ENCODE data around the gene DDN.
A peak's percentile ranks its signal among the peaks of the same experiment; 100 is the strongest.

DDN gene

GRCh38 chr12:49023812-49024211 lies 24.6 kb upstream of the DDN start:
- Histone ChIP-seq H3K27me3 (ENCODE audit: control insufficient read depth in 2 of 2, insufficient read depth in 2 of 2, low read length in 2 of 2) (no peaks in the 10 kb centered on the region), H3K4me1 (ENCODE audit: control insufficient read depth in 2 of 2, insufficient read depth in 2 of 2, low read length in 2 of 2) (peaks cover 0 to 2% of the 10 kb centered on the region in 2 donors), H3K9me3 (ENCODE audit: control insufficient read depth in 2 of 2, low read length in 2 of 2) (no peaks in the 10 kb centered on the region), H3K36me3 (ENCODE audit: control insufficient read depth in 2 of 2, insufficient read depth in 2 of 2, low read length in 2 of 2) (peaks cover 60 to 67% of the 10 kb centered on the region in 2 donors), H3K4me3 (ENCODE audit: low read length in 2 of 2) (no peak overlapping the region), H3K9ac (ENCODE audit: low read depth in 1 of 2, low read length in 2 of 2) (no peak overlapping the region), H3K27ac (ENCODE audit: low read depth in 2 of 2, low read length in 2 of 2) (no peak overlapping the region)

DNA sequence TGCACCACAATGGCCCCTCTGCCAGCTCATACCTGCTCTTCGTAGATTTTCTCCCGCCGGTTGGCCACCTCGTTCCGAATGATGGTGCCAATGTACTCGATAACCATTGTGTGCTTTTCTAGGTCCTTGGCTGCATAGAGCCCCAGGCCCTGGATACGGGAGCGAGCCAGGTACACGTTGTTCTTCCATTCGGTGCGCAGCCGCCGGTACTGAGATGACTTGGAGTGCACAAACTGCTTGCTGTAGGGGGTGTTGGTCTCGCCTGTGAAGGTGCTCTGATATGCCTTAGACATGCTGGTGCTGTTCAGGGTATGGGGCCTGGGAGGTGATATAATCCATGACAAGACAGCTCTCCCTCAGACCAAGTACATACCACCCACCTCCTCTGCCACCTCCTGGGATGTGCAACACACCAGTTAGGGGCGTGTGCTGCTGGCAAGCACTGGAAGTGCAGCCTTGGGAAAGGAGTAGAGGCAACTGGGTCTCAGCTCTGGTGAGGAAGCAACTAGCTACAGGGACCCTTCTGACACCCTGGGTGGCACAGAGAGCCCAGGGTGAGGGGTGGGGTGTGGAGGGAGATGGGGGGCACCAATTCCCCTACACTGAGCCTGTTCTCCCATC lies 23.5 kb upstream of the DDN start:
- Histone ChIP-seq H3K9me3 (ENCODE audit: control insufficient read depth in 2 of 2, low read length in 2 of 2) (no peaks in the 10 kb centered on the region), H3K27ac (ENCODE audit: low read depth in 2 of 2, low read length in 2 of 2) (no peak overlapping the region), H3K36me3 (ENCODE audit: control insufficient read depth in 2 of 2, insufficient read depth in 2 of 2, low read length in 2 of 2) (peaks cover 50 to 56% of the 10 kb centered on the region in 2 donors), H3K4me3 (ENCODE audit: low read length in 2 of 2) (no peak overlapping the region), H3K4me1 (ENCODE audit: control insufficient read depth in 2 of 2, insufficient read depth in 2 of 2, low read length in 2 of 2) (peaks cover 6 to 9% of the 10 kb centered on the region in 2 donors), H3K9ac (ENCODE audit: low read depth in 1 of 2, low read length in 2 of 2) (no peak overlapping the region), H3K27me3 (ENCODE audit: control insufficient read depth in 2 of 2, insufficient read depth in 2 of 2, low read length in 2 of 2) (no peaks in the 10 kb centered on the region)

GRCh38 chr12:49021292-49021915 lies 22.2 kb upstream of the DDN start:
- peaks cover 9 to 16% of the 10 kb centered on the region in 2 donors for H3K4me1 ChIP-seq (ENCODE audit: control insufficient read depth in 2 of 2, insufficient read depth in 2 of 2, low read length in 2 of 2)
- H3K4me3 ChIP-seq (ENCODE audit: low read length in 2 of 2): no peak overlapping the region
- H3K27ac ChIP-seq (ENCODE audit: low read depth in 2 of 2, low read length in 2 of 2): no peak overlapping the region
- H3K9me3 ChIP-seq (ENCODE audit: control insufficient read depth in 2 of 2, low read length in 2 of 2): no peaks in the 10 kb centered on the region
- H3K9ac ChIP-seq (ENCODE audit: low read depth in 1 of 2, low read length in 2 of 2): no peak overlapping the region
- H3K36me3 ChIP-seq (ENCODE audit: control insufficient read depth in 2 of 2, insufficient read depth in 2 of 2, low read length in 2 of 2): peaks cover 42 to 45% of the 10 kb centered on the region in 2 donors
- H3K27me3 ChIP-seq (ENCODE audit: control insufficient read depth in 2 of 2, insufficient read depth in 2 of 2, low read length in 2 of 2): no peaks in the 10 kb centered on the region

GRCh38 chr12:49020441-49020840 lies 21.3 kb upstream of the DDN start:
- Histone ChIP-seq H3K9ac (ENCODE audit: low read depth in 1 of 2, low read length in 2 of 2) (no peak overlapping the region), H3K4me1 (ENCODE audit: control insufficient read depth in 2 of 2, insufficient read depth in 2 of 2, low read length in 2 of 2) (peaks cover 9 to 16% of the 10 kb centered on the region in 2 donors), H3K36me3 (ENCODE audit: control insufficient read depth in 2 of 2, insufficient read depth in 2 of 2, low read length in 2 of 2) (peaks cover 33 to 38% of the 10 kb centered on the region in 2 donors), H3K4me3 (ENCODE audit: low read length in 2 of 2) (no peak overlapping the region), H3K27ac (ENCODE audit: low read depth in 2 of 2, low read length in 2 of 2) (no peak overlapping the region), H3K27me3 (ENCODE audit: control insufficient read depth in 2 of 2, insufficient read depth in 2 of 2, low read length in 2 of 2) (no peaks in the 10 kb centered on the region), H3K9me3 (ENCODE audit: control insufficient read depth in 2 of 2, low read length in 2 of 2) (no peaks in the 10 kb centered on the region)

GRCh38 chr12:49019443-49020324 lies 20.5 kb upstream of the DDN start:
- H3K4me1 ChIP-seq (ENCODE audit: control insufficient read depth in 2 of 2, insufficient read depth in 2 of 2, low read length in 2 of 2): peaks cover 9 to 16% of the 10 kb centered on the region in 2 donors
- H3K9me3 ChIP-seq (ENCODE audit: control insufficient read depth in 2 of 2, low read length in 2 of 2): no peaks in the 10 kb centered on the region
- peaks cover 25 to 30% of the 10 kb centered on the region in 2 donors for H3K36me3 ChIP-seq (ENCODE audit: control insufficient read depth in 2 of 2, insufficient read depth in 2 of 2, low read length in 2 of 2)
- peak overlapping the region; percentile 49 to 96 for H3K27ac ChIP-seq (ENCODE audit: low read depth in 2 of 2, low read length in 2 of 2)
- H3K4me3 ChIP-seq (ENCODE audit: low read length in 2 of 2): no peak overlapping the region
- no peak overlapping the region for H3K9ac ChIP-seq (ENCODE audit: low read depth in 1 of 2, low read length in 2 of 2)
- no peaks in the 10 kb centered on the region for H3K27me3 ChIP-seq (ENCODE audit: control insufficient read depth in 2 of 2, insufficient read depth in 2 of 2, low read length in 2 of 2)

DNA sequence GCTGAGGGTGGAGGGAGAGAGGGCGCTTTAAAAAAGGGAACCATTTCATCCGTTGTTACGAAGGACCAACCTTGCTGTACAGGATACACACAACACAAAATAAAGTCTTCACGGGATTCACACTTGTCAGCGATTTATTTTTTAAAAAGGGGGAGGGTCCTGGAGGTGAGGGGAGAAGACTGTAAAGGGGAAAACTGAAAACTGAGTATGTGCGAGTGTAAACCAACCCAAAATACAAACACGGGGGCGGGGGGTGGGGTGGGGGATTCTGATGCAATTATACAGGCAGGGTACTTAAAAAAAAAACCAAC lies 19.9 kb upstream of the DDN start:
- Histone ChIP-seq H3K27me3 (ENCODE audit: control insufficient read depth in 2 of 2, insufficient read depth in 2 of 2, low read length in 2 of 2) (no peaks in the 10 kb centered on the region), H3K36me3 (ENCODE audit: control insufficient read depth in 2 of 2, insufficient read depth in 2 of 2, low read length in 2 of 2) (peaks cover 20 to 24% of the 10 kb centered on the region in 2 donors), H3K9ac (ENCODE audit: low read depth in 1 of 2, low read length in 2 of 2) (peak overlapping the region; percentile 89 to 97), H3K4me1 (ENCODE audit: control insufficient read depth in 2 of 2, insufficient read depth in 2 of 2, low read length in 2 of 2) (peaks cover 9 to 16% of the 10 kb centered on the region in 2 donors), H3K9me3 (ENCODE audit: control insufficient read depth in 2 of 2, low read length in 2 of 2) (no peaks in the 10 kb centered on the region), H3K4me3 (ENCODE audit: low read length in 2 of 2) (peak overlapping the region; percentile 89 to 92), H3K27ac (ENCODE audit: low read depth in 2 of 2, low read length in 2 of 2) (peak overlapping the region; percentile 95 to 96)

DNA sequence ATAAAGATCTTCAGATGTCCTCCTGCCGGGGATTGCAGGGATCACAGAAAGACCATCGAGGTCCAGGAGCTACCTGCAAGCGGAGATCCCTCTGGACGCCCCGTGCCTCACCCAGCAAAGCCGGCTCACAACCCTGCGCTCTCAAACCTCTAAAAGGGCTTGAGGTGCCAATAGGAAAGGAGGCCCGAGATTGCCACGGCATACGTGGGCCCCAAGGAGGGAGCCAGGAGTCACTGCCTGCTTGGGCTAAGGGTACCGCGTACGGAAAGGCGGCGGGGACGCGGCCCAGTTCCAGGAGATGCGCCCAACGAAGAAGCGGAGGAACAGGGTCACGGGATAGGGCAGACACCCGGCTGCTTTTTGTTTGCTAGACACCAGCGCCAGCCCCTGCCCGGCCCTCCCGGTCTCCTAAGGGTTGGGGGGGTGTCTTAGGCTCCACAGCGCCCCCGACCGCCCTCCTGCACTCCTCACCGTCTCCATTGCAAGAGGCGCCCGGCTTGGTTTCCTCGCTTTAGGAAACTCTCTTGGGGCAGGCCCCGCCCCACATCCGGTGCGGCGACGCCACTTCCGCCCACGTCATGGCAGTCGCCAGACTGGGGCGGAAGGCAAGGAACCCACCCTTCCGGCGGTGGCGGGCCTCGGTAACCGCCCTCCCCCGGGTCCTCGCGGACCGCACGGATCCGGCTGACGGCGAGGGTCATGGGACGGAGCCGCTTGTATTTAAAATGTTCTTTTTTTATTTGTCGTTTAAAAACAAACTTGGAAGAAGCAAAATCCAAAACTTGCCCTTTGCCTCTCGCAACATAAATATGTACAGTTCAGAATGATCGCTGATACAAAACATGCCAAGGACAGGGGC lies 19.3 kb upstream of the DDN start, which contains the start of gene PRKAG1:
Gene PRKAG1, minus strand, starts transcription at position 516 of the 859 bp plus-strand sequence. Its CDS starts 36 bp downstream, at position 480.
- H3K36me3 ChIP-seq (ENCODE audit: control insufficient read depth in 2 of 2, insufficient read depth in 2 of 2, low read length in 2 of 2): peaks cover 17 to 18% of the 10 kb centered on the region in 2 donors
- no peaks in the 10 kb centered on the region for H3K27me3 ChIP-seq (ENCODE audit: control insufficient read depth in 2 of 2, insufficient read depth in 2 of 2, low read length in 2 of 2)
- peak within 1 kb of the TSS; percentile 89 to 92 for H3K4me3 ChIP-seq (ENCODE audit: low read length in 2 of 2)
- H3K4me1 ChIP-seq (ENCODE audit: control insufficient read depth in 2 of 2, insufficient read depth in 2 of 2, low read length in 2 of 2): peaks cover 9 to 16% of the 10 kb centered on the region in 2 donors
- H3K27ac ChIP-seq (ENCODE audit: low read depth in 2 of 2, low read length in 2 of 2): peak within 1 kb of the TSS; percentile 95 to 96
- peak within 1 kb of the TSS; percentile 97 for H3K9ac ChIP-seq (ENCODE audit: low read depth in 1 of 2, low read length in 2 of 2)
- H3K9me3 ChIP-seq (ENCODE audit: control insufficient read depth in 2 of 2, low read length in 2 of 2): no peaks in the 10 kb centered on the region

GRCh38 chr12:49017891-49018260 lies 18.7 kb upstream of the DDN start:
- H3K4me1 ChIP-seq (ENCODE audit: control insufficient read depth in 2 of 2, insufficient read depth in 2 of 2, low read length in 2 of 2): peaks cover 9 to 16% of the 10 kb centered on the region in 2 donors
- H3K27me3 ChIP-seq (ENCODE audit: control insufficient read depth in 2 of 2, insufficient read depth in 2 of 2, low read length in 2 of 2): no peaks in the 10 kb centered on the region
- peak overlapping the region; percentile 97 for H3K9ac ChIP-seq (ENCODE audit: low read depth in 1 of 2, low read length in 2 of 2)
- H3K27ac ChIP-seq (ENCODE audit: low read depth in 2 of 2, low read length in 2 of 2): peak overlapping the region; percentile 95 to 96
- H3K9me3 ChIP-seq (ENCODE audit: control insufficient read depth in 2 of 2, low read length in 2 of 2): no peaks in the 10 kb centered on the region
- peaks cover 14 to 17% of the 10 kb centered on the region in 2 donors for H3K36me3 ChIP-seq (ENCODE audit: control insufficient read depth in 2 of 2, insufficient read depth in 2 of 2, low read length in 2 of 2)
- peak overlapping the region; percentile 89 to 92 for H3K4me3 ChIP-seq (ENCODE audit: low read length in 2 of 2)

- no peak overlapping the region for H3K27ac ChIP-seq (ENCODE audit: low read depth in 2 of 2, low read length in 2 of 2)
- peaks cover 9 to 16% of the 10 kb centered on the region in 2 donors for H3K4me1 ChIP-seq (ENCODE audit: control insufficient read depth in 2 of 2, insufficient read depth in 2 of 2, low read length in 2 of 2)
- H3K9ac ChIP-seq (ENCODE audit: low read depth in 1 of 2, low read length in 2 of 2): no peak overlapping the region
These were observed 16.0 kb upstream of the DDN start for GRCh38 chr12:49015196-49015595.

More at GRCh38 chr12:49015196-49015595, 16.0 kb upstream of the DDN start:
- Histone ChIP-seq H3K9me3 (ENCODE audit: control insufficient read depth in 2 of 2, low read length in 2 of 2) (no peaks in the 10 kb centered on the region), H3K36me3 (ENCODE audit: control insufficient read depth in 2 of 2, insufficient read depth in 2 of 2, low read length in 2 of 2) (peaks cover 8 to 21% of the 10 kb centered on the region in 2 donors), H3K27me3 (ENCODE audit: control insufficient read depth in 2 of 2, insufficient read depth in 2 of 2, low read length in 2 of 2) (no peaks in the 10 kb centered on the region), H3K4me3 (ENCODE audit: low read length in 2 of 2) (no peak overlapping the region)

Measured in mucosa of rectum (tissue), 2 donors.